ENCODE measurements around the gene ZCCHC3. TPM values are rescaled to one million over a fixed set of nuclear protein-coding genes. Genes with fewer than 3 reads are reported as not detected.

ZCCHC3 gene
- total RNA-seq, 1 donor = 11.2 TPM

DNA sequence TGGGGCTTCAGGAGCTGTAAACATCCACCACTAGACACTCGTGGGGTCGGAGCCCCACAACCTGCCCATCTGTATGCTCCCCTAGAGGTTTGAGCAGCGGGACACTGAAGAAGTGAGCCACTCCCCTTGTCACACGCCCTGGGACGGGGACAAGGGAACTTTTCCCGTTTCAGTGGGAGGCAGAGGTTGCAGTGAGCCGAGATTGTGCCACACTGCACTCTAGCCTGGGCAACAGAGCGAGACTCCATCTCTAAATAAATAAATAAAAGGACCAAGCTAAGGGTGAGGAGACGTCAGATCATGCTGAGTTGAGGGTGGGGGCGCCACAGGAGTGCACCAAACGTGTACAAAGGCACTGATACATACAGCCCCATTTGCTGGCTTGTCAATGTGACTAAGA is 8.4 kb downstream of the ZCCHC3 start:
- TF ChIP-seq, protein P1, sequence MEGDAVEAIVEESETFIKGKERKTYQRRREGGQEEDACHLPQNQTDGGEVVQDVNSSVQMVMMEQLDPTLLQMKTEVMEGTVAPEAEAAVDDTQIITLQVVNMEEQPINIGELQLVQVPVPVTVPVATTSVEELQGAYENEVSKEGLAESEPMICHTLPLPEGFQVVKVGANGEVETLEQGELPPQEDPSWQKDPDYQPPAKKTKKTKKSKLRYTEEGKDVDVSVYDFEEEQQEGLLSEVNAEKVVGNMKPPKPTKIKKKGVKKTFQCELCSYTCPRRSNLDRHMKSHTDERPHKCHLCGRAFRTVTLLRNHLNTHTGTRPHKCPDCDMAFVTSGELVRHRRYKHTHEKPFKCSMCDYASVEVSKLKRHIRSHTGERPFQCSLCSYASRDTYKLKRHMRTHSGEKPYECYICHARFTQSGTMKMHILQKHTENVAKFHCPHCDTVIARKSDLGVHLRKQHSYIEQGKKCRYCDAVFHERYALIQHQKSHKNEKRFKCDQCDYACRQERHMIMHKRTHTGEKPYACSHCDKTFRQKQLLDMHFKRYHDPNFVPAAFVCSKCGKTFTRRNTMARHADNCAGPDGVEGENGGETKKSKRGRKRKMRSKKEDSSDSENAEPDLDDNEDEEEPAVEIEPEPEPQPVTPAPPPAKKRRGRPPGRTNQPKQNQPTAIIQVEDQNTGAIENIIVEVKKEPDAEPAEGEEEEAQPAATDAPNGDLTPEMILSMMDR (IDR thresholded peaks at IDR 0.05; ENCODE audit: insufficient read depth, low read depth, low read length) = no peak
- no peak overlapping the region for H3K4me3 ChIP-seq (ENCODE audit: low read depth, low read length)
- no peak for DNase-seq (ENCODE audit: low read depth)

DNA sequence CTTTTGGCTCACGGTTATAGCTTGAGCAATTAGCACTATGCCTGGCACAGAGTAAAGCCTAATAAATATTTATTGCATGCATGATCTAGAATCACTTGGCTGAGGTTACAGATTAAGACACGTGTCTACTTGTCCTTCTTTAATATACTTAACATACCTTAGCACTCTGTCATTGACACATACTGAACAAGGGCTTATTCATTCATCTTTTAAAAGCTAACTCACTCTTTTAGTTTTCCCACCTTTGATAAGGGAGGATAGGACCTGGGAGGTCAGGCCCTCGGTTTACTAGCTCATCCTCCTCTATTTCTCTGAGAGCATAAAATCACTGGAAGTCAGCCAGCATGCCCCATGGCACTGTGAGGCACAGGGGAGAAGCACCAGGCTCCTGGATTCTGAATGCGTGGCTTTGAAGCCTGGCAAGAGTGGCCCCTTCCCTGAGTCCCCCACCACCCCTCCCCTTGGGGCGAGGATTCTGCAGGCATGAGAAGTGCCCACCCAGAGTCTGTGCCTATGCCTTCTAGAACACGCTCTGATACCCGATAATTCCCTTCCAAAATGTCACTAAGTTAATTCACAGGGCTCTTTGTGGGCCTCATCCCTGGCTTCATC is 11.2 kb downstream of the ZCCHC3 start:
- no peak overlapping the region for H3K4me3 ChIP-seq (ENCODE audit: low read depth, low read length)
- TF ChIP-seq, protein P1 (IDR thresholded peaks at IDR 0.05; ENCODE audit: insufficient read depth, low read depth, low read length) = no peak
- DNase-seq (ENCODE audit: low read depth) = no peak

DNA sequence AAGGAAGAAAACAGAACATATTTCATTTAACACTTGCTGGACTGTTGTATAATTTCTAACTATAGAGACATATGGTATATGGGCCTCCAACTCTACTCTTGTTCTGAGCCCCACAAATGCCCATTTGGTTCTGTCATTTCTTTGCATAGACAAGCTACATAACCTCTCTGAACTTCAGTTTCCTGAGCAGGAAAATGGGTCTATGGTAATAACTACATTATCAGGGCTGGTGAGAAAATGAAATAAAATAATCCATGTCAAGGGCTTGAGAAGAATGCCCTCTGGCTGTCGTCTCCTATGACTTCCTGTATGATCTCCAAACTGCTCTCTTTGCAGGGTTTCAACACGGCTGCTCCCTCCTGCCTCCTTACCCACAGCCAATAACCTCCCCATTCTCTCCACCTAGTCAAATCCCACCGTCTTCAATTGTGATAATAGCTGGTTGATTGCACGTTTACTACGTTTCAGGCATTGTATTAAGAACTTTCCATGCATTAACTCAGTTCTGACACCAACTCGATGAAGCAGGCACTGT is 12.0 kb downstream of the ZCCHC3 start:
- TF ChIP-seq, protein P1 (IDR thresholded peaks at IDR 0.05; ENCODE audit: insufficient read depth, low read depth, low read length) = peak; percentile 5
- peak; percentile 71 for DNase-seq (ENCODE audit: low read depth)
- peak overlapping the region; percentile 61 for H3K4me3 ChIP-seq (ENCODE audit: low read depth, low read length)

DNA sequence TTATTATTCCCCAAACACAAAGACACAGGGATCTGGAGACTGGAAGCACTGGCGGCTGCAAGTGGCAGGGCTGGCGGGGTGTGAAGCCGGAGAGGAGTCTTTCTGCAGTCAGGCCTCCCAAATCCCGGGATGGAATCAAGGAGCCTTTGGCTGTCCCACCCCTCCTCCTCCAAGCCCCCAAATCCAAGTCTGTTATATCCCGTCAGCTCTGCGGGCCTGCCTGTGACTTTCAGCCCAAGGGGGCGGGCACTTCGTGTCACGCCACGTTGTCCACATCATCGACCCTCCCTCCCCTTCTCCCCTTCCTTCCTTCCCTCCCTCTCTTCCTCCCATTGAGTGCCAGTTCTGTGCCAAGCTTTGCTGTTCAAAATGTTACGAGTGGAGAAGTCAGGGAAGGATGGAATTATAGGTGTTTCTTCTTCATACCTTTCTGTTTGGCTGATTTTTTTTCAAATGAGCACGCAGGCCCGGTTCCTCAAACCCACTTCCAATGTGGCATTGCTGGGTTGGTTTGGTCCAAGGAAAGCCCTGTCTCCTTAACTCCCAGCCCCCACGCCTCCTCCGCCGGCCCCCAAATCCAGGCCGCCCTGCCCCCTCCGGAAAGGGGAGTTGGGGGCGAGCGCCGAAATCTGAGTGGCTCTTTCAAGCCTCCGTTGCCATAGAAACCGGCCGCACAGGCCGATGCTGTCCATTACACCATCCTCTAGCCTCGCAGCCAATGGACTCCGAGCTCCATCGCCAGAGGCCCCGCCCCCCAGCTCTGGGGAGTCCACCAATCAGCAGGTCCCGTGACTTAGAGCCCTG is 12.7 kb downstream of the ZCCHC3 start:
- H3K4me3 ChIP-seq (ENCODE audit: low read depth, low read length) = peak overlapping the region; percentile 61
- TF ChIP-seq, protein P1 (IDR thresholded peaks at IDR 0.05; ENCODE audit: insufficient read depth, low read depth, low read length) = no peak
- DNase-seq (ENCODE audit: low read depth) = peak; percentile 100

DNA sequence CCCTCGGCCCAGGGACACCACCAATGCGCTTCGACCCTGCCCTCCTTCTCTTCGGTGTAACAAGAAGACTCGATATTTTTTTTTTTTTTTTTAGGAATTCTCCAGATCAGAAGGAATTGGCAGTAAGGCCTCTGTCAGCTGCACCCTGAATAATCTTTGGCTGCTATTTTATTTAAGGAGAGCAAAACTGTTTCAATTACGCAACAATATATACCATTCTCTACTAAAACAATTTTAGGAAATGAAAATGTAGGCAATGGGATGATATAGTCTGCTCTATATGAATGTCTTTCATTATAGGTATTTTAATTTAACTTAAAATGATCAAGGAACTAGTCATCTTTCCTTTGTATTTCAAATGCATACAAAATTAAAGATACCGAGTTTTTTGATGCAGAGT is 13.3 kb downstream of the ZCCHC3 start:
- TF ChIP-seq, protein P1 (IDR thresholded peaks at IDR 0.05; ENCODE audit: insufficient read depth, low read depth, low read length) = no peak
- DNase-seq (ENCODE audit: low read depth) = no peak
- H3K4me3 ChIP-seq (ENCODE audit: low read depth, low read length) = no peak overlapping the region

DNA sequence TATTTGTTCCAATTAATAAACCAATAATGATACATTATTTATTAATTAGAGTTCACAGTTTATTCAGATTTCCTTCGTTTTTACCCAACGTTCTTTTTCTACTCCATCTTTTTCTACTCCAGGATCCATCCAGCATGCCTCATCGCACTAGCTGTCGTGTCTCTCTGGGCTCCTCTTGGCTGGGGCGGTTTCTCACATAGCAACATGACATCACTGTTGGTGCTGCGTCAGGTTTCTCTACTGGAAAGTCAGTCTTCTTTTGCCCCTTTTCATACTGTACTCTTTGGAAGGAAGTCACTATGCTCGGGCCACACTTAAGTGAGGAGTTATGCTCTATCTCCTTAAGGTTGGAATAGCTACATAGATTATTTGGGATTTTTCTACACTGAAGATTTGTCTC is 14.2 kb downstream of the ZCCHC3 start:
- DNase-seq (ENCODE audit: low read depth) = no peak
- H3K4me3 ChIP-seq (ENCODE audit: low read depth, low read length) = no peak overlapping the region
- TF ChIP-seq, protein P1 (IDR thresholded peaks at IDR 0.05; ENCODE audit: insufficient read depth, low read depth, low read length) = no peak

Data from fibroblast of villous mesenchyme (primary cell).